Calu3 (cell line): ENCODE results near the gene BST1. TPM values are rescaled to one million over a fixed set of nuclear protein-coding genes. Genes with fewer than 3 reads are reported as not detected.

Experiments
- BruUV-seq: library from RNA; stranded (reverse); fragments of 400-500 nt; replicated peaks from 2 replicates; lab custom pipeline; 2021; lab: Mats Ljungman, UMichigan
- CTCF ChIA-PET: fragments of 300-600 bp; sonication (Branson Sonifier 250); formaldehyde crosslinking; loops from one replicate; lab custom pipeline; 2022; ENCODE audit warnings: antibody characterized with exemption; lab: Charles Lee
- DNase-seq: peaks from one replicate; pipeline ENCODE4 v3.0.0; 2022
- H3K27ac Mint-ChIP-seq: one replicate; pipeline ENCODE4 v1.8.0; 2022; ENCODE audit warnings: mixed read lengths; ENCODE audit not compliant: unreplicated experiment
- H3K27me3 Mint-ChIP-seq: one replicate; pipeline ENCODE4 v1.8.0; 2022; ENCODE audit warnings: mixed read lengths; ENCODE audit not compliant: unreplicated experiment
- H3K36me3 Mint-ChIP-seq: one replicate; pipeline ENCODE4 v1.8.0; 2022; ENCODE audit warnings: mild to moderate bottlenecking, moderate library complexity, mixed read lengths; ENCODE audit not compliant: insufficient read depth, unreplicated experiment
- H3K4me1 Mint-ChIP-seq: one replicate; pipeline ENCODE4 v1.8.0; 2022; ENCODE audit warnings: mild to moderate bottlenecking, low read depth, mixed read lengths; ENCODE audit not compliant: unreplicated experiment
- H3K4me3 Mint-ChIP-seq: one replicate; pipeline ENCODE4 v1.8.0; 2022; ENCODE audit warnings: mild to moderate bottlenecking, low read depth, moderate library complexity, mixed read lengths; ENCODE audit not compliant: unreplicated experiment
- H3K9me3 Mint-ChIP-seq: one replicate; pipeline ENCODE4 v1.8.0; 2022; ENCODE audit warnings: low read depth, mixed read lengths; ENCODE audit not compliant: unreplicated experiment
- intact Hi-C: fragments of 100-400 bp; cut with micrococcal nuclease; formaldehyde crosslinking; loops from one replicate; pipeline ENCODE4 v1.10.0; 2022; ENCODE audit not compliant: unreplicated experiment
- total RNA-seq: library from RNA; stranded (reverse); gene quantifications from 2 replicates; pipeline ENCODE4 v1.2.3, GENCODE V29; 2022
- TF ChIP-seq, protein P1 (sequence below): fragments of 200-600 bp; IDR thresholded peaks from one replicate; pipeline ENCODE4 v1.8.0; 2022; ENCODE audit warnings: antibody characterized with exemption; ENCODE audit not compliant: unreplicated experiment

BST1 gene
- total RNA-seq, 1 experiment from 2014 or later: 6.0 TPM

GRCh38 chr4:15718959-15719358, 16.1 kb downstream of the BST1 start:
- TF ChIP-seq, protein P1, sequence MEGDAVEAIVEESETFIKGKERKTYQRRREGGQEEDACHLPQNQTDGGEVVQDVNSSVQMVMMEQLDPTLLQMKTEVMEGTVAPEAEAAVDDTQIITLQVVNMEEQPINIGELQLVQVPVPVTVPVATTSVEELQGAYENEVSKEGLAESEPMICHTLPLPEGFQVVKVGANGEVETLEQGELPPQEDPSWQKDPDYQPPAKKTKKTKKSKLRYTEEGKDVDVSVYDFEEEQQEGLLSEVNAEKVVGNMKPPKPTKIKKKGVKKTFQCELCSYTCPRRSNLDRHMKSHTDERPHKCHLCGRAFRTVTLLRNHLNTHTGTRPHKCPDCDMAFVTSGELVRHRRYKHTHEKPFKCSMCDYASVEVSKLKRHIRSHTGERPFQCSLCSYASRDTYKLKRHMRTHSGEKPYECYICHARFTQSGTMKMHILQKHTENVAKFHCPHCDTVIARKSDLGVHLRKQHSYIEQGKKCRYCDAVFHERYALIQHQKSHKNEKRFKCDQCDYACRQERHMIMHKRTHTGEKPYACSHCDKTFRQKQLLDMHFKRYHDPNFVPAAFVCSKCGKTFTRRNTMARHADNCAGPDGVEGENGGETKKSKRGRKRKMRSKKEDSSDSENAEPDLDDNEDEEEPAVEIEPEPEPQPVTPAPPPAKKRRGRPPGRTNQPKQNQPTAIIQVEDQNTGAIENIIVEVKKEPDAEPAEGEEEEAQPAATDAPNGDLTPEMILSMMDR: no peak
- Mint-ChIP-seq H3K4me1 (no peaks in the 10 kb centered on the region), H3K27ac (no peak overlapping the region), H3K27me3 (no peaks in the 10 kb centered on the region), H3K36me3 (no peaks in the 10 kb centered on the region), H3K9me3 (no peaks in the 10 kb centered on the region), H3K4me3 (no peak overlapping the region)
- no peak for DNase-seq
- BruUV-seq: no TSS peak
- intact Hi-C loops: no loop called here
- CTCF ChIA-PET: no interaction called here

- no peaks in the 10 kb centered on the region for H3K4me1 Mint-ChIP-seq
- intact Hi-C loops: no loop called here
- no peak for DNase-seq
- no peaks in the 10 kb centered on the region for H3K27me3 Mint-ChIP-seq
- no peak overlapping the region for H3K4me3 Mint-ChIP-seq
- no peaks in the 10 kb centered on the region for H3K9me3 Mint-ChIP-seq
- CTCF ChIA-PET: no interaction called here
- no TSS peak for BruUV-seq
- no peak overlapping the region for H3K27ac Mint-ChIP-seq
- TF ChIP-seq, protein P1: no peak
- H3K36me3 Mint-ChIP-seq: no peaks in the 10 kb centered on the region
Measured at GRCh38 chr4:15719506-15719905, 16.6 kb downstream of the BST1 start.

DNA sequence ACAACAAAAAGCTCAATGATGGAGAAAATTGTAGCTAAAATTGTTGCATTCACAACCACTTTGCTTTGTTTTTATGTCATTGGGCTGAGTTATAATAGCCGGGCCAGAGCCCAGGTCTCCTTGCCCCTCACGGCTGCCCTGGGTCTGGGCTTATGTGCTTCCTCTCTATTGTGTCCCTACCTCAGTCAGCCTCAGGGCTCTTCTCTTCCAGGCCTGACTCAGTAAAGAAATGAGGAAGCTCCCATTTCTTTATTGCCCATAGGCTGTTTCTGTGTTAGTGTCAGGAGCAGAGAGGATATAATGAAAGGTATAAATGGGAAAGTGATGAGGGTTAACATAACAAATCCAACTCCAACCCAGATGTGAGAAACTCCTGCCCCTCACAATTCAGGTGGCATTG, 18.0 kb downstream of the BST1 start:
- Mint-ChIP-seq H3K36me3 (no peaks in the 10 kb centered on the region), H3K4me1 (no peaks in the 10 kb centered on the region), H3K27me3 (no peaks in the 10 kb centered on the region), H3K4me3 (no peak overlapping the region), H3K27ac (no peak overlapping the region), H3K9me3 (no peaks in the 10 kb centered on the region)
- TF ChIP-seq, protein P1: no peak
- CTCF ChIA-PET: no interaction called here
- no peak for DNase-seq
- BruUV-seq: no TSS peak
- intact Hi-C loops: no loop called here

- H3K27me3 Mint-ChIP-seq: no peaks in the 10 kb centered on the region
- no TSS peak for BruUV-seq
- CTCF ChIA-PET: no interaction called here
Measured at GRCh38 chr4:15725608-15726007, 22.7 kb downstream of the BST1 start.

More at GRCh38 chr4:15725608-15726007, 22.7 kb downstream of the BST1 start:
- TF ChIP-seq, protein P1: no peak
- Mint-ChIP-seq H3K9me3 (no peaks in the 10 kb centered on the region), H3K4me3 (no peak overlapping the region), H3K4me1 (no peaks in the 10 kb centered on the region), H3K36me3 (no peaks in the 10 kb centered on the region), H3K27ac (no peak overlapping the region)
- intact Hi-C loops: no loop called here
- DNase-seq: no peak
